Erythroblast (primary cell): ENCODE measurements around the gene ARHGEF10L.

Source experiments
- DNase-seq, 2 experiments: peaks; one replicate each; lab custom pipeline; 2025; lab: John Stamatoyannopoulos, UW
- GATA1 ChIP-seq: IDR thresholded peaks from 2 replicates; pipeline ENCODE4 v1.6.1; 2011; ENCODE audit warnings: low read depth, mild to moderate bottlenecking, control low read depth, low read length, moderate library complexity
- POLR2A ChIP-seq: IDR thresholded peaks from 2 replicates; pipeline ENCODE4 v1.6.1; 2011; ENCODE audit warnings: mild to moderate bottlenecking, low read length

Gene ARHGEF10L

DNA sequence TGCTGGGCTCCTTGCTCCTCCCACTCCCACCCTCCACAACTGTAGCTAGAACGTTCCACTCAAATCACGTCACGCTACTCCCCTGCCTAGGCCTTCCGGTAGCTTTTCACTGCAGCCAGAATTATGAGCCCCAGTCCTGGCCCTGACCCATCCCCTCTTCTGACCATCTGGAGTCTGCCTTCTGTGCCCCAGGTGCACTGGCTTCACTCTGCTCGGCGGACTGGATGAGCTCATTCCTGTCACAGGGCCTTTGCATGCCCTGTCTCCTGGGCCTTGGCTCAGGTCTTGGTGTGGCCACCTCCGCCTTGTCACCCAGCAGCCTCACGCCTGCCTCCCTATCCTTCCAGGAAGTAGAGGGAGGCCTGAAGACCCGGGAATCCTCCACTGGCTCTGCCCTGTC, 153.1 kb downstream of the ARHGEF10L start:
- DNase-seq, result no peak
- TF ChIP-seq GATA1, result no peak

DNA sequence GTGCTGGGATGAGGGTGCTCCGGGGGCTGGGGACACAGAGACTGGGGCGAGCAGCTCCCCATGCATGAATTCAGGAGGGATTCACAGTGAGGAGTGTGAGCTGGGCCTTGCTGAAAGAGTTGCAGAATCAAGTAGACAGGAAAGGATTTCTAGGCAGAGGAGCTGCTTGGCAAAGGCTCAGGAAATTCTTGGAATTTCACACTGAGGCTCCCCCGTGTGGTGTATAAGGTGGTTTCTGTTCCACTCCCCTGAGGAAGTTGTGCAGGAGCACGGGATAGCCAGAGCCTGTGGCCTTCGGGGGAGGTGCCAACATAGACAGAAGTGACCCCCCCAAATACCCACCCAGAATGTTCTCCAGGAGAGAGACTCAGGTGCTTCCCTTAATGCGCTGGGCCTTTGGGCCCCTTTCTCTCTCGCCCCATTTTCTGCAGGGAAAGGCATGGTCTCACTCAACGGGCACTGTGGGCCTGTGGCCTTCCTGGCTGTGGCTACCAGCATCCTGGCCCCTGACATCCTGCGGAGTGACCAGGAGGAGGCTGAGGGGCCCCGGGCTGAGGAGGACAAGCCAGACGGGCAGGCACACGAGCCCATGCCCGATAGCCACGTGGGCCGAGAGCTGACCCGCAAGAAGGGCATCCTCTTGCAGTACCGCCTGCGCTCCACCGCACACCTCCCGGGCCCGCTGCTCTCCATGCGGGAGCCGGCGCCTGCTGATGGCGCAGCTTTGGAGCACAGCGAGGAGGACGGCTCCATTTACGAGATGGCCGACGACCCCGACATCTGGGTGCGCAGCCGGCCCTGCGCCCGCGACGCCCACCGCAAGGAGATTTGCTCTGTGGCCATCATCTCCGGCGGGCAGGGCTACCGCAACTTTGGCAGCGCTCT, 157.2 kb downstream of the ARHGEF10L start:
- no peak for TF ChIP-seq POLR2A
- no peak for TF ChIP-seq GATA1
- no peak for DNase-seq

DNA sequence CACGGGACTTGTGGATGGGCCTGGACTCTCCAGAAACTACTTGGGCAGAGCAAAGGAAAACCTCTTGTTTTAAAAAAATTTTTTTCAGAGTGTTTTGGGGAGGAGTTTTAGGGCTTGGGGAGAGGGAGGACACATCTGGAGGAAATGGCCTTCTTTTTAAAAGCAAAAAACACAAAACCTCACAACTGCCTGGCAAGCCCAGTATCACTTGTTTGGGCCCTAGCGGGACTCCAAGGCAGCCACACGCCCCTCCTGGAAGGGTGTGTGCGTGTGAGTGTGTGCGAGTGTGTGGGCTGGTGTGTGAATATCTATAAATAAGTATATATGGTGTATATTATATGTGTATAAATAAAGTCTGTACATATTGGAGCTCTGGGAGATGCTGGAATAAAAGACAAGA, 158.0 kb downstream of the ARHGEF10L start:
- no peak for DNase-seq
- TF ChIP-seq POLR2A (no peak), GATA1 (no peak)

DNA sequence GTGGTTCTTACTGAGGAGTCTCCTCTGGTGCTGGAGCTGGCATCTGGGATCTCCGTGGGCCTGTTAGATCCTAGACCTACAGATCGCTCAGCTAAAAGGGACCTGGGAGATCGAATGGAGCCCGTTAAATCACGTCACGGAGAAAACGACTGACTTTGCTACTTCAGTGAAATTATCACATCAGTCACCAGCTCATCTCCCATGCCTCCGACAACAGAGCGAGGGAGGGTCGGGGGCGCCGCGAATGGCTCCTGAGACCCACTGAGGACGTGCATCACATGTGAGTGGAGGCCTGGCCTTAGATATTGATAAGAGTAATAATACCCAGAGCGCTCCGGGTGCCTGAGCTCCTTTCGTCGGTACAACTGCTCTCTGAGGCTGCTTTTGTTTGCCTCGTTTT, 160.1 kb downstream of the ARHGEF10L start:
- DNase-seq, result no peak
- no peak for TF ChIP-seq GATA1
- TF ChIP-seq POLR2A, result no peak

DNA sequence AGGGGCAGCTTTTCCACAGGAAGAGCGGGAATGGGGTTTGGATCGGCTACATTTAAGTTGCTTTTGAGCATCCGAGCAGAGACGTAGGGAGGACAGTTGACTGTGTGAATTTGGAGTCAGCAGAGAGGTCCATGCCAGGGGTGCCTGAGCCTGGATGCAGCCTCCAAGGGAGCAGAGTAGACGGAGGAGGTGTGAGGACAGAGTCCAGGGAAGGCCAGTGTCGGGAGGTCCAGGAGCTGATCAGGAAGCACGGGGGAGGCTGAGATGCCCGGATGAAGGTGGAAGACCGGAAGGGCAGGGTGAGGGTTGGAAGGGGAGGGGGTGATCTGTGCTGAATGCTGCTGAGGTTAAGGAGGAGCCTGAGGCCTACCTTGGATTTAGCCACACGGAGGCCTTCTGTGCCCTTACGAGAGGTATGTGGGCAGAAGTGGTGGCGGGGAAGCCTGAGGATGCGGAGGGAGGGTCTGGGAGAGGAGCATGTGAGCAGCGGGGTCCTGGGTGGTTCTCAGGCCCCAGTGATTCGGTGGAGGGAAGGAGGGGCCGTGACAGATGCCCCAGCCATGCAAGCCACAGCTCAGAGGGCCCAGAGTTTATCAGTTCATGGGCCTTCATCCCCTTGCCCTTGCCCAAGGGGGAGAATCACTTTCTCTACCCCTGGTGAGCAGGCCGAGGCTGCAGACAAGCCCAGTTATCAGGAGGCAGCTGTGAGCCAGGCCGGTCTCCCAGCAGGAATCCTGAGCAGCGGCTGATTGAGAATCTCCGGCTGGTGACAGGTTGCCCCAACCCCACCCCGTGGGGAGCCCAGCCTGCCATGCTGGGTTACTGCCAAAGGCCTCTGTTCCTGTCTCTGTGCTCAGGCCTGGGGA, 161.7 kb downstream of the ARHGEF10L start:
- no peak for TF ChIP-seq GATA1

DNA sequence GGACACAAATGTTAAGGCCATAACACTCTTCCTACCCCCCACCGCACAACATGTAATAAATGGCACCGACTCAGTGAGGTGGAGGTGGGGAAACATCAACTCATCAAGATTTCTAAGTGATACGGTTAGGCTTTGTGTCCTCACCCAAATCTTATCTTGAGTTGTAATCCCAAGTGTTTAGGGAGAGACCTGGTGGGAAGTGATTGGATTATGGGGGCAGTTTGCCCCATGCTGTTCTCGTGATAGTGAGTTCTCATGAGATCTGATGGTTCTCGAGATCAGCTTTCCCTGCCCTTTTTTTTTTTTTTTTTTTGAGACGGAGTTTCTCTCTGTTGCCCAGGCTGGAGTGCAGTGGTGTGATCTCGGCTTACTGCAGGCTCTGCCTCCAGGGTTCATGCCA, 164.7 kb downstream of the ARHGEF10L start:
- no peak for DNase-seq
- TF ChIP-seq POLR2A (no peak), GATA1 (no peak)

More for the DNA sequence above, 161.7 kb downstream of the ARHGEF10L start:
- no peak for DNase-seq

DNA sequence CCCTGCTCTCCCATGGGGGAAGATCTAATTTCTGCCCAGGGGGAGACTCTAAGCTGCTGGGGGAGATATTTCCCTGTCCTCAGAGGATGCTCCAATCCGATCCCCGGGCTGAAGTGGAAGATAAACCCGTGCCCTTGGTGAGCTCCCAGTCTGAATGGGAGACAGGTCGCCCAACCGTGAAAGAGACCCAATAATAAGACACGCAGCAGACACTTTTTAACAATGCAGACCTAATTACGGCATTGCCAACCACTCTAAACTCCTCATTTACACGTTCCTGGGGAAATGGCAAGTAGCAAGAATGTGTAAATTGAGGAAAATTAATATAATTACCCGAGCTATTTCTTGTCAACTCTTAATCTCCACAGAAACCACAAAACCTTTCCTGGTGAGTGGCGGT, 166.9 kb downstream of the ARHGEF10L start:
- DNase-seq, result no peak
- TF ChIP-seq GATA1 (no peak), POLR2A (no peak)

DNA sequence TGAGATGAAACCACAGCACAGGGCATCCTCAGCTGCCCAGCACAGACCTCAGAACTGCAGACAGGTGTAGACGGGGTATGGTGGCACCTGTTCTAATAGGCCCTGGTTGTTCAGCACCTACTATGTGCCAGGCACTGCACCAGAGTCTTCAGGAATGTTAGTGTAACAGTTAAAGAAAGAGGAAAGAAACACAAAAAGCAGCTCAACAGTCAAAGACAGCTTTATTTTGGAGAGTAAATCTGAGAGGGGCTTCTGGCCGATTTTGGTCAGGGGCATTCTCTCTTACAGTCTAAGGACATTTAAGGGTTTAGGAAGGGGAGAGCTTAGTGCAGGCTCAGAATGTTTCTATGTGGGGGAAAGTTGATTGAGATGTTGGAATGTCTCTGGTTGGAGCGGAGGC, 170.5 kb downstream of the ARHGEF10L start:
- no peak for TF ChIP-seq POLR2A
- no peak for TF ChIP-seq GATA1

DNA sequence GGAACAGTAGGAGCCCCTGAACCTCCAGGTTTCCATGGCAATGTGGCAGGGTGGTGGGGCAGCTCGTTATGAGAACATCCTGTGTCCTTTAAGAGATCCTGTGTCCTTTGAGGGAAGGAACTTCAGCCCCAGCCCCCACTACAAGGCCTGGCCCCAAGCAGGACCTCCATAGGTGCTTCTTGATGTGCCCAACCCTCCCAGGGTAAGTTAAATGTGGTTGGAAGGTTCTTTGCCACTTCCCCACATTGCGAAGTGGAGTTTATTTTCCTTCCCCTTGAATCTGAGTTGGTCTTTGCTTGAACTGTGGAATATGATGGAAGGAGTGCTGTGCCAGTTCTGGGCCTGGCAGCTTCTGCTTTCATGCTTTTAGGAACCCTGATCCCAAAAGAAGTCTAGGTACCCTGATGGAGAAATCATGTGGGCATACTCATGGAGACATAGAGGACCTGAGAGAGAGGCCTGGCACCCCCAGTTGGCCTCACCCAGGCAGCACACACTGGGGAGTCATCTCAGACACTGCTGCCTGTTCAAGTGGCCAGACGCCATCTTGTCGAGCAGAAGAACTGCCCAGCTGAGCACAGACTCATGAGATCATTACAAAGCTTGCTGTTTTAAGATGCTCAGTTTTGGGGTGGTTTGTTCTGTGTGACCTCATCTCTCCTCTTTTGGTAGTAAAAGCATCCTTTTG, 171.5 kb downstream of the ARHGEF10L start:
- no peak for DNase-seq
- TF ChIP-seq GATA1, result no peak
- TF ChIP-seq POLR2A, result no peak

More for the DNA sequence above, 170.5 kb downstream of the ARHGEF10L start:
- no peak for DNase-seq

DNA sequence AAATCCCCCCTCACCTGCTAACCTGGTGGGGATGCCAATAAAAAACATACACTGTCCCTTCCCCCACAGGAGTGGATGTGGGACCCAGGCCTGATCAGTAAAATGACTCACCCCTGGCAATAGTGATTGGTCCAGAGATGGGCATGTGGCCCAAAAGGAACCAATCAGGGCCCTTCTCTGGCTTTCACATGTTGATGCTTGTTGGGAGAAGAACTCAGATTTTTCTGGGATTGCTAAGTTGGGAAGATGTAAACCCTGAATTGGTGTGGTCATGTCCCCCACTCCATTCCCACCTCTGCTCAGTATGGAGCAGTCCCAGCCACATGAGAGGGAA, 172.0 kb downstream of the ARHGEF10L start:
- TF ChIP-seq GATA1, result no peak
- no peak for TF ChIP-seq POLR2A
- DNase-seq, result no peak

DNA sequence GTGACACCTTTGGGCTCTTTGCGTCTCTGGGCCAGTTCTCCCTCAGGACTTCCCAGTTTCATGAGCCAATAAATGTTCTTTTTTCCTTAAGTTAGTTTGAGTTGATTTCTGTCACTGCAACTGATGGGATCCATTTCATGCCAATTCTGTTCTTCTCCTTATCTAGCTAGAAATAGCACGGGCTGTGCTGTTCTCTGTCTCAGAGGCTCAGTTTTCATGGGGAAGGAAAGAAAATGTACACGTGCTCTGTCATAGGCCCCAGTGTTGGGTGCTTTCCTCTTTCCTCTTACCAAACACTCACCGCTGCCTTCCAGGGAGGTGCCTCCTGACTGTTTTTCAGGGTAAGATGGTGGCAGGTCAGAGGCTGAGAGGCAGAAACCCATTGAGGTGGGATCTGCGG, 172.4 kb downstream of the ARHGEF10L start:
- no peak for DNase-seq

DNA sequence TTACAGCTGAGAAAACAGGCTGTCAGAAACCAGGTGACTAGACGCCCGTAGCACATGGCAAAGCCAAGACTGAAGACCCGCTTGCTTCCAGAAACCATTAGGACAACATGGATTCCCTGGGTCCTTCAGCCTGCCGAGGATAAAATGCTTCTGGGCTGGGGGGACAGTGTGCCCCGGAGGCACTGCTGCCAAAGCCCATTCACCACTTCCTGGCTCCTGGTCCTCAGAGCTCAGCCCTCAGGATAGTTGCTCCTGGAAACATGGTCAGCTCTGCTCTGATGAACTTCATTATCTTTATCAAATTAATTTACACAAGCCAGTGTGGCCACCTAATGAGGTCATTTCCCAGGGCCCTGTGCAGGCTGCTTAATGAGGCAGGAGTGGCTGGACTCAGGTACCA, 174.5 kb downstream of the ARHGEF10L start:
- no peak for DNase-seq
- TF ChIP-seq GATA1 (no peak), POLR2A (no peak)

More for the DNA sequence above, 172.4 kb downstream of the ARHGEF10L start:
- TF ChIP-seq POLR2A (no peak), GATA1 (no peak)

DNA sequence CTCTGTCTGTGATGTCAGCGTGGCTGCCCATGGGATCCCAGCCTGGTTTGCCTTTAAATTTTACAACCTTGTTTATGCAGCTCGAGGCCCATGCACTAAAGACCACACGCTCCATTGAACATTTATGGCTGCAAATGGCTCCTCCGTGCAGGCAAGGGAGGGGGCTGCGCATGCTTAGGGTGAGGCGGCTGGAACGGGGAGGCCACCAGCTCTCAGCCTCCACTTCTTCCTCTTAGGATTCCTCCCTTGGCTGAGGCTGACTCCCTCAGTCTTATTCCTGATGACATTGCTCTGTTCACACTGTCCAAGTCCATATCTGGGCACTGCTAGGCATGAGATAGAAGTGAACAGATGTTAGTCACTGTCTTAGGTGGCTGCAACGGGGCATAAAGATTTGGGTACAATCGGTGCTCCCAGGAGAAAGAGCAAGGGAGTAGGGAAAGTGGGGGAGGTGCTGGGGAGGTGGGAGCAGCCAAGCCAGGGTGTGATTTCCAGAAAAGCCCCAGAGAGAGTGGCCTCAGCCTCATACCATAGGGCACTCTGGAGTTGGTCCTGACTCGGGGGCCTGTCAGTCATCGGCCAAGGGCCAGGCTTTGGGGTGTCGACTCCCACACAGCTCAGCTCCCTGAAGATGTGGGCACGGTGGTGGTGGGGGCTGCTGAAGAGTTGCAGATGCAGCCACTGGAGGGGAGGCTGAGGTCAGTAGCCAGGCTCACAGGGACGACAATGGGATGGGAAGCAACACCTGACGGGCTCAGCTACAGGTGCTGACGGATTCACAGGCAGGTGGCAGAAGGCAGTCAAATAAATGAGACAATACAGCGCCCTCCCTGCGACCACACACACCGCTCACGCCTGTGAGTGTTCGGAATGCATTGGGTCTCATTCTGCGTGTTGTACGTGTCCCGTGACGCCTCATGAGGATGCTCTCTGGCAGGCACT, 178.4 kb downstream of the ARHGEF10L start:
- no peak for TF ChIP-seq GATA1
- no peak for TF ChIP-seq POLR2A
- DNase-seq, result no peak
